Measurements from ENCODE around the gene ASTN2.
A peak's percentile ranks its signal among the peaks of the same experiment; 100 is the strongest.

The ASTN2 gene

GRCh38 chr9:117103438-117104110, 311.3 kb downstream of the ASTN2 start:
- no peak for DNase-seq

- DNase-seq = no peak
Measured at GRCh38 chr9:117101008-117101407, 313.8 kb downstream of the ASTN2 start.

- DNase-seq = no peak
Measured at GRCh38 chr9:117098331-117098730, 316.5 kb downstream of the ASTN2 start.

GRCh38 chr9:117097761-117098160, 317.1 kb downstream of the ASTN2 start:
- no peak for DNase-seq

GRCh38 chr9:117096138-117096537, 318.7 kb downstream of the ASTN2 start:
- no peak for DNase-seq

DNA sequence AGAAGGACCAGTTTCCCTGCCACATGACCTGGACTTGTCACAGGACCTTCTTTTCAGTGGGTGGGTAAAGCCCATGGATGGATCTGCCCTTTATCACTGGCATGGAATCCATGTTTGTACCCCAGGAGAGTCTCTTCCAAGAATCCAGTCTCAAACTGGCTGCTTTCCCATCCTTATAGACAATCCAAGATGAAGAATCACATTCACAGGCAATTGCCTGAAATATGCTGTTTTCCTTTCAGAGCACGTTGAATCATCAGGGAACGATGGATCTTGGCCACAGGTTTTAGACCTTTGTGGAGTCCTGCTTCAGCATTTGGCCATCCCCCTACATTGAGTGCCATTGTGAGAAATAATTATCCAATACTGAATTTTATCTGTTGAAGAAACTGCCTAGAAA, 319.8 kb downstream of the ASTN2 start:
- peak; percentile 83 for DNase-seq

DNA sequence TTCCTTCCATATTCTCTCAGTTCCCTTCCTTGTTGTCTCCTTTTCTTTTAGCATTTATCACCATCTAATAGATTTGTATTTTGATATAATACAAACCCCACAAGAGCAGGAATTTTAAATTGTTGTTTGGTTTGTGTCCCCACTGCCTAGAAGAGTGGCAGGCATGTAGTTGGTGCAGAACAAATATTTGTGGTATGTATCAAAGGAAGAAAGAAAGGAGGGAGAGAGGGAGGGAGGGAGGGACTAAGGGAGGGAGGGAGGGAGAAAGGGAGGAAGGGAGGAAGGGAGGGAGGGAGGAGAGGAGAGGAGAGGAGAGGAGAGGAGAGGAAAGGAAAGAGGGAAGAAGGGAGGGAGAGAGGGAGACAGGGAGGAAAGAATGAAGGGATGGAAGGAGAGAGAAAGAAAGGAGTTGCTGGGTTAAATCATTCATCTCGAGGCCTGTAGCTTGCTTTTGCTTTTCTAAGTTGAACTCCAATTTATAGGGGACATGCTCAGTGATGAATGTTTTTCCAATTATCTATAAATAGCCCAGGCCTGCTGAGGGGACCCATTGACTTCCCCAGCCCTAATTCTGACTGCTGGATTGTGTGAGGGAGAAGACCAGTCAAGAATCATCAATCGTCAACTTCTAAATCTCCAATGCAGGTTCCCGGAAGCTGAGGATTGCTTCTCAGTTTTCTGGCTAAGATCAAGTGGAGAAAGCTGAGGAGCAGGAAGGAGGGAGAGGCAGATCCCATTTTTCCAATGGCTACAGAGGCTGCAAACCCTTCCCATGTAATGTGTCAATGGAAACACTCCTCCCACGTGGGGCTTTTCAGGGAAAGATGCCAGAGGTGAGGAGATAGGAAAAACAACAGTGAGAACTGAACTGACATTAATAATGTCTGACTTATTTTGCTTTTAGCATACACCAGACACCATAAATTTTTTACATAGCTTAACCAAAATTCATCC, 320.7 kb downstream of the ASTN2 start:
- peak; percentile 91 for DNase-seq

GRCh38 chr9:117092582-117092981, 322.3 kb downstream of the ASTN2 start:
- peak; percentile 47 for DNase-seq

GRCh38 chr9:117091529-117091928, 323.3 kb downstream of the ASTN2 start:
- no peak for DNase-seq

DNA sequence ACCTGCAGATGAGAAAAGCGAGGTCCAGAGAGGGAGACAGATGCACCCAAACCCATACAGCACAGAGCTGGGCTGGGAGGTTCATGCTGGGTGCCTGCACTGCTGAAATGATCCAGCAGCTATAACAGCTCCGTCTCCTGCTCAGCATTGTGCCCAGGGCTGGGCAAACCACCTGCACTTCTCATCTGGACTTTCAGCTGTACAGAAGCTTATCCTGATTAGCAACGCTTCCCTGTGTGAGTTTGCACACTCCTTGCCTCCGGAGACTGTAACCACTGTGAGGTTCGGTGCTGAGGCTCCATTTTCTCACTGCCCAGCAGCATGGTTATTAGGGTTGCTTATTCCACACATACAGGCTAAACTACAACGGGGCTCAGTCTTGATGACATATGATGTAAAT, 326.1 kb downstream of the ASTN2 start:
- DNase-seq = no peak

DNA sequence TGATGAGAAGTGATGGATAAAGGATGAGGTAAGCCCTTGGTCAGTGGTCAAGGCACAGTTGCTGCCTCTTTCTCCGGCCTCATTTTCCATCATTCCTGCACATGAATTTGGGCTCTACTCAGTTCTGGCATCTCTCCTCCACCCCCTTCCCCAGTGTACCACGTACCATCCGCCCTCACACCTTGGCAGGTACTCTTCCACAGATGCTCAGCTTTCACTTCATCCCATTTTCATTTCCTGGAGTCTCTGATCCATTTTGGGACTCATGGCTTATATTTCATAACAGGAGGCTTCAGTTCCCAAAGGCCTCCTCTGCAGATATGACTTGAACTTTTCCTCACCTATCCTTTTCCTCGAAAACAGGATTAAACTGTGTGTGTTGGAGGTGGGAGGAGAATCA, 326.7 kb downstream of the ASTN2 start:
- DNase-seq = no peak

- DNase-seq = no peak
Measured at GRCh38 chr9:117084221-117084620, 330.6 kb downstream of the ASTN2 start.

GRCh38 chr9:117083559-117083958, 331.3 kb downstream of the ASTN2 start:
- no peak for DNase-seq

GRCh38 chr9:117081641-117082317, 333.1 kb downstream of the ASTN2 start:
- DNase-seq = no peak

DNA sequence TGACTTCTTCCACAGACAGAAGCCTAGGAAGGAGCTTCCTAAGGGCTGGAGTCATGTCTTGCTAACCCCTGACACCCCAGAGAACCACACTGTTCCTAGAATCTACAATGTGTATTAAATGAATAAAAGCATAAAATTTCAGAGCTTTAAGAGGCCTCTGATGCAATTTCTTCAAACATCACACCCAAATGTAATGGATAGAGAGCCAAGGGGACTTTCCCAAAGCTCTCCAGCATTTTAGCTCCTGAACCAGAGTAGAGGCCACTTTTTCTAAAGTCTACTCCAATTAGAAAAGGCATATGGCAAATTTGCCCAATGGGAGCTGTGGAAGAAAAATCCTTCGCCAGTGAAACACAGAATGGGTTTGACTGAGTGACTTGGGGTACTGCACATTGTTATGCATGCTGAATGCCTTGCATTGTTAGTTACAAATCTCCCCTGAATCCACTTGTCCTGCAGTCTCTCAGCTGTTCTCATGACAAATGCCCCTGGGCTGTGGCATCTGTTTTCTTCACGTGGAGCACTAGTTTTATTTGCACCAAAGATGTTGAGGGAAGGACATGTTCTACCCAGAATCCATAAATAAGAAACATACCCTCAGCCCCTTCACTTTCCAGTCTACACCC, 334.0 kb downstream of the ASTN2 start:
- no peak for DNase-seq

GRCh38 chr9:117076571-117077290, 338.1 kb downstream of the ASTN2 start:
- no peak for DNase-seq

DNA sequence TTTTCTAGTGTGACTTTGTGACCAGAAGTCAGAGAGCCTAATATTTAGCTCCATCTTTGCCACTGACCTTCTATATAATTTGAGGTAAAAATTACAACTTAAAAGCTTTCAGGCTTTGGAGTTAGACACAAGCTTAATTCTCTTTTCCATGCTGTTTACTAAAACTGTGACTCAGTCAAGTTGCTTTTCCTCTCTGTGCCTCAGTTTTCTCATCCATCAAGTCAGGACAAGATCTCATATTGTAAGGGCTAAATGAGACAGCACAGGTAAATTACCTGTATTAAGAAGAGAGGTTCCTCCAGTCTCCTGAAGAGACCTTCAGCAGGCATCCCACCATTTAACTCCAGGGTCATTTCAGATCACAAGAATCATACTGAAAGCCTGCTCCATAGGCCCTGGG, 339.2 kb downstream of the ASTN2 start:
- no peak for DNase-seq

DNA sequence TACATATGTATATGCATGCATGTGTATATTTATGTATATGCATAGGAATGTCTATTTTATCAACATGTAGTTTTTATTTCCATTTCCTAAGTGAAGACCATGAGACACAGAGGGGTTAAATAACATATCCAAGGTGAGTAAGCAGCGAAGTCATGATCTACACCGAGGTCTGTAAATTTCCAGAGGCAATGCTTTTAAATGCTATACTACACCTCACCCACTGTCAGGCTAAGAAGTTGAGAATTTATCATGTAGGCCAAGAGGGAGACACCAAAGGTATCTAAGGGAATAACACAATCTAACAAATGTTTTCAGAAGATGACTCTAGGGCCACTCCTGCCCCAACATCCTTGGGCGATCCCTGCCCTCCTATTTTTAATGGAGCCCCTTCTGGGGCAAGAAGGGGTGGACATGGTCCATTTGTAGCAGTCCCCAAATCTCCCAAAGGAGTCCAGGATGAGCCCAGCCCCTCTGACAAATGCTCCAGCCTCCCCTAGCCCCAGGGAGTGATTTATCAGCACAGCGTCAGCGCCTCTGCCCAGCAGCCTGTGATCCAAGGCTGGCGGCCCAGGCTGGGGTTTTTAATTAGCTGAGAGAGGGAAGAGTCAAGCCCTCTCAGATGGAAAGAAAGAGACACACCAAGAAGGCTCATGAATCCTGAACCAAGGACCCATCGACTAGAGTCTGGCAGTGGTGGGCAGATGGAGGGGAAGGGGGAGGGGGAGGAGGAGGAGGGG, 339.9 kb downstream of the ASTN2 start:
- no peak for DNase-seq

DNA sequence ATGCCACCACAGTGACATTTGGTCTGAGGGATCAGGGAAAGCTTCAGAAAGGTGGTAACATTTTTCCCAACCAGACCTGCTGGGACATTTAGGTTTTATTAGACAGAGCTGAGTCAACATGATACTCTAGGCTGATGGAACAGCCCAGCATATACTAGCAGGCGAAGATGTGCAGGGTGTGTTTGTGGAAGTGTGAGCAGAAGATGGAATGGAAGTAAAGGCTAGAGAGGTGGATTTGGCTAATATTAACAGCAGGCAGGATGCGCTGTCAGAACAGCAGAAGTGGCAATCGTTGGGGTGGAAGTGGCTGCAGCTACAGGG, 340.6 kb downstream of the ASTN2 start:
- DNase-seq = no peak

- DNase-seq = peak; percentile 21
Measured at GRCh38 chr9:117073539-117074341, 341.1 kb downstream of the ASTN2 start.

- no peak for DNase-seq
Measured at GRCh38 chr9:117073071-117073470, 341.8 kb downstream of the ASTN2 start.
